RWPE2 (cell line): ENCODE results near the gene IL1RAPL1.
A peak's percentile ranks its signal among the peaks of the same experiment; 100 is the strongest.

Source experiments
- ATAC-seq: fragments of 200-7000 bp; cut with Tn5 transposase; 3 replicates; pipeline ENCODE4 v1.9.1; 2021; ENCODE audit warnings: low read depth
- DNase-seq: peaks from one replicate; pipeline ENCODE4 v3.0.0-alpha.2; 2020; ENCODE audit warnings: low spot score
- H3K27ac ChIP-seq: fragments of 450-650 bp; 2 replicates; pipeline ENCODE4 v1.5.1; 2017; ENCODE audit warnings: mild to moderate bottlenecking; ENCODE audit not compliant: poor library complexity, severe bottlenecking
- H3K27me3 ChIP-seq: fragments of 250-450 bp; sonication (Bioruptor Pico); 2 replicates; pipeline ENCODE4 v1.5.1; 2021; ENCODE audit warnings: mild to moderate bottlenecking, moderate library complexity; ENCODE audit not compliant: insufficient read depth, poor library complexity, severe bottlenecking
- H3K36me3 ChIP-seq: fragments of 250-450 bp; sonication (Bioruptor Pico); 2 replicates; pipeline ENCODE4 v1.5.1; 2020; ENCODE audit warnings: low read depth, mild to moderate bottlenecking, moderate library complexity
- H3K4me1 ChIP-seq: fragments of 250-450 bp; sonication (Bioruptor Pico); 2 replicates; pipeline ENCODE4 v1.5.1; 2021; ENCODE audit warnings: mild to moderate bottlenecking, moderate library complexity; ENCODE audit not compliant: insufficient read depth, poor library complexity, severe bottlenecking
- H3K4me3 ChIP-seq: fragments of 250-450 bp; sonication (Bioruptor Pico); 2 replicates; pipeline ENCODE4 v1.5.1; 2021; ENCODE audit warnings: mild to moderate bottlenecking, moderate library complexity; ENCODE audit not compliant: severe bottlenecking
- H3K9me3 ChIP-seq: fragments of 250-450 bp; sonication (Bioruptor Pico); 2 replicates; pipeline ENCODE4 v1.5.1; 2021; ENCODE audit warnings: mild to moderate bottlenecking, moderate library complexity; ENCODE audit not compliant: severe bottlenecking
- CTCF ChIP-seq: fragments of 450-650 bp; IDR thresholded peaks from one replicate; pipeline ENCODE4 v1.5.1; 2017; ENCODE audit warnings: mild to moderate bottlenecking, moderate library complexity; ENCODE audit not compliant: poor library complexity, severe bottlenecking

IL1RAPL1 gene

GRCh38 chrX:29285664-29286063 lies 698.4 kb downstream of the IL1RAPL1 start:
- no peaks in the 10 kb centered on the region for H3K36me3 ChIP-seq
- no peaks in the 10 kb centered on the region for H3K9me3 ChIP-seq
- ATAC-seq = no peak
- no peaks in the 10 kb centered on the region for H3K27me3 ChIP-seq
- H3K4me3 ChIP-seq = no peak overlapping the region
- TF ChIP-seq CTCF = no peak
- no peak overlapping the region for H3K27ac ChIP-seq
- no peak for DNase-seq
- no peaks in the 10 kb centered on the region for H3K4me1 ChIP-seq

GRCh38 chrX:29295987-29296680 lies 708.9 kb downstream of the IL1RAPL1 start:
- ATAC-seq (0 out of 3 replicates have a peak, but pooled peaks have one; percentile 33), DNase-seq (no peak)
- no peaks in the 10 kb centered on the region for H3K9me3 ChIP-seq
- H3K27ac ChIP-seq = no peak overlapping the region
- H3K27me3 ChIP-seq = no peaks in the 10 kb centered on the region
- H3K4me1 ChIP-seq = no peaks in the 10 kb centered on the region
- no peak for TF ChIP-seq CTCF
- no peaks in the 10 kb centered on the region for H3K36me3 ChIP-seq
- H3K4me3 ChIP-seq = no peak overlapping the region

GRCh38 chrX:29297171-29297800 lies 710.0 kb downstream of the IL1RAPL1 start:
- H3K4me1 ChIP-seq = no peaks in the 10 kb centered on the region
- no peaks in the 10 kb centered on the region for H3K9me3 ChIP-seq
- no peak for TF ChIP-seq CTCF
- no peaks in the 10 kb centered on the region for H3K36me3 ChIP-seq
- no peaks in the 10 kb centered on the region for H3K27me3 ChIP-seq
- no peak for DNase-seq
- no peak overlapping the region for H3K4me3 ChIP-seq
- no peak overlapping the region for H3K27ac ChIP-seq
- no peak for ATAC-seq

- H3K27ac ChIP-seq = no peak overlapping the region
- no peaks in the 10 kb centered on the region for H3K36me3 ChIP-seq
- no peaks in the 10 kb centered on the region for H3K4me1 ChIP-seq
- H3K27me3 ChIP-seq = no peaks in the 10 kb centered on the region
- no peak for DNase-seq
- H3K4me3 ChIP-seq = no peak overlapping the region
- no peaks in the 10 kb centered on the region for H3K9me3 ChIP-seq
- no peak for ATAC-seq
- TF ChIP-seq CTCF = no peak
These were observed 712.4 kb downstream of the IL1RAPL1 start for GRCh38 chrX:29299684-29300083.

GRCh38 chrX:29308726-29309125 lies 721.5 kb downstream of the IL1RAPL1 start:
- Histone ChIP-seq H3K27me3 (no peaks in the 10 kb centered on the region), H3K9me3 (no peaks in the 10 kb centered on the region), H3K4me1 (no peaks in the 10 kb centered on the region), H3K4me3 (no peak overlapping the region), H3K27ac (no peak overlapping the region), H3K36me3 (no peaks in the 10 kb centered on the region)
- no peak for ATAC-seq
- no peak for DNase-seq
- TF ChIP-seq CTCF = no peak
